Activated CD4-positive, alpha-beta T cell treated with anti-CD3 and anti-CD28 coated beads, Interleukin-2, Interleukin-6, amounts not matched to agents 100 ng/mL and 50 ng/mL, durations not matched to agents 16 hours and 8 hours (primary cell): ENCODE data around the gene ATP10A.

ENCODE experiments used
- DNase-seq: peaks from one replicate; pipeline ENCODE4 v3.0.0-alpha.2; 2020

Gene ATP10A

GRCh38 chr15:25694239-25694584 lies 168.9 kb downstream of the ATP10A start:
- no peak for DNase-seq

GRCh38 chr15:25693321-25694238 lies 169.5 kb downstream of the ATP10A start:
- DNase-seq, result peak; percentile 45

GRCh38 chr15:25691544-25692430 lies 171.3 kb downstream of the ATP10A start:
- DNase-seq, result no peak

- no peak for DNase-seq
Observed at GRCh38 chr15:25690673-25691543, 172.2 kb downstream of the ATP10A start.

GRCh38 chr15:25689592-25689991 lies 173.5 kb downstream of the ATP10A start:
- no peak for DNase-seq

GRCh38 chr15:25688166-25688565 lies 175.0 kb downstream of the ATP10A start:
- no peak for DNase-seq

GRCh38 chr15:25687689-25688088 lies 175.4 kb downstream of the ATP10A start:
- no peak for DNase-seq

- DNase-seq, result no peak
Observed at GRCh38 chr15:25687276-25687675, 175.9 kb downstream of the ATP10A start.

GRCh38 chr15:25686780-25687179 lies 176.3 kb downstream of the ATP10A start:
- DNase-seq, result no peak

GRCh38 chr15:25684521-25685431 lies 178.4 kb downstream of the ATP10A start:
- no peak for DNase-seq

- no peak for DNase-seq
Observed at GRCh38 chr15:25683911-25684310, 179.2 kb downstream of the ATP10A start.

GRCh38 chr15:25683415-25683814 lies 179.7 kb downstream of the ATP10A start:
- DNase-seq, result no peak

GRCh38 chr15:25682340-25682739 lies 180.8 kb downstream of the ATP10A start:
- no peak for DNase-seq

- DNase-seq, result no peak
Observed at GRCh38 chr15:25680686-25681025, 182.5 kb downstream of the ATP10A start.

- DNase-seq, result no peak
Observed at GRCh38 chr15:25679964-25680685, 183.0 kb downstream of the ATP10A start.

GRCh38 chr15:25679492-25679891 lies 183.6 kb downstream of the ATP10A start:
- no peak for DNase-seq

- no peak for DNase-seq
Observed at GRCh38 chr15:25678500-25678855, 184.6 kb downstream of the ATP10A start.

- DNase-seq, result no peak
Observed at GRCh38 chr15:25677719-25678499, 185.2 kb downstream of the ATP10A start.

GRCh38 chr15:25676070-25676469 lies 187.1 kb downstream of the ATP10A start:
- DNase-seq, result no peak

GRCh38 chr15:25675396-25675795 lies 187.7 kb downstream of the ATP10A start:
- DNase-seq, result no peak
